HFFc6 (cell line): ENCODE data around the gene MIX23. TPM values are rescaled to one million over a fixed set of nuclear protein-coding genes. Genes with fewer than 3 reads are reported as not detected.

Experiments used
- DNase-seq: peaks from one replicate; pipeline ENCODE4 v3.0.0-alpha.2; 2018
- H3K27ac Mint-ChIP-seq: 2 replicates; pipeline ENCODE4 v1.8.0; 2020; ENCODE audit warnings: mild to moderate bottlenecking, mixed read lengths
- H3K27me3 Mint-ChIP-seq: 2 replicates; pipeline ENCODE4 v1.8.0; 2021; ENCODE audit warnings: mild to moderate bottlenecking, moderate library complexity, mixed read lengths; ENCODE audit not compliant: insufficient read depth
- H3K36me3 Mint-ChIP-seq: 2 replicates; pipeline ENCODE4 v1.8.0; 2021; ENCODE audit warnings: low read depth, mixed read lengths
- H3K4me1 Mint-ChIP-seq: 2 replicates; pipeline ENCODE4 v1.8.0; 2020; ENCODE audit warnings: low read depth, mixed read lengths
- H3K4me3 Mint-ChIP-seq: 2 replicates; pipeline ENCODE4 v1.8.0; 2020; ENCODE audit warnings: mild to moderate bottlenecking, moderate library complexity, mixed read lengths
- H3K9me3 Mint-ChIP-seq: 2 replicates; pipeline ENCODE4 v1.8.0; 2020; ENCODE audit warnings: mild to moderate bottlenecking, mixed read lengths
- CTCF ChIP-seq: fragments of 200-600 bp; sonication (generic); IDR thresholded peaks from 2 replicates; pipeline ENCODE4 v1.5.0; 2021; ENCODE audit warnings: antibody characterized with exemption, mild to moderate bottlenecking
- total RNA-seq, 6 experiments: library from RNA; stranded (reverse); fragmentation: NEBNext Ultra II Directional; extraction: Animal tissue kit (Norgen Biotek cat#: 25700); gene quantifications; 2 replicates in 1 of 6; 3 replicates in 5 of 6; pipeline ENCODE4 v1.2.3, GENCODE V29; 2021

Gene MIX23
- total RNA-seq, 6 experiments from 2014 or later: 29.8 to 43.6 (median 40.6) TPM

GRCh38 chr3:122331886-122332285 lies 51.1 kb downstream of the MIX23 start:
- Mint-ChIP-seq H3K4me3 (no peak overlapping the region), H3K27me3 (peaks cover 19% of the 10 kb centered on the region), H3K36me3 (no peaks in the 10 kb centered on the region), H3K4me1 (no peaks in the 10 kb centered on the region), H3K27ac (no peak overlapping the region), H3K9me3 (no peaks in the 10 kb centered on the region)
- no peak for TF ChIP-seq CTCF
- DNase-seq: no peak

GRCh38 chr3:122325769-122326168 lies 57.3 kb downstream of the MIX23 start:
- no peaks in the 10 kb centered on the region; the same call in none of the 2 replicates for H3K27me3 Mint-ChIP-seq
- no peak overlapping the region for H3K4me3 Mint-ChIP-seq
- no peak for DNase-seq
- no peak overlapping the region for H3K27ac Mint-ChIP-seq
- TF ChIP-seq CTCF: no peak
- H3K36me3 Mint-ChIP-seq: no peaks in the 10 kb centered on the region
- H3K9me3 Mint-ChIP-seq: no peaks in the 10 kb centered on the region
- H3K4me1 Mint-ChIP-seq: peaks cover 5% of the 10 kb centered on the region; the same call in 1 of the 2 replicates

- Mint-ChIP-seq H3K27ac (no peak within 1 kb of the TSS), H3K9me3 (no peaks in the 10 kb centered on the region), H3K4me3 (no peak within 1 kb of the TSS), H3K4me1 (peaks cover 5% of the 10 kb centered on the region; the same call in 1 of the 2 replicates), H3K36me3 (no peaks in the 10 kb centered on the region), H3K27me3 (no peaks in the 10 kb centered on the region; the same call in none of the 2 replicates)
- DNase-seq: no peak
- TF ChIP-seq CTCF: no peak
Measured at GRCh38 chr3:122324871-122325323, 58.1 kb downstream of the MIX23 start, which contains the start of gene CSTA. CSTA (plus strand) TSS chr3:122325248; CDS start chr3:122325293, 45 bp downstream.

- TF ChIP-seq CTCF: no peak
- H3K4me1 Mint-ChIP-seq: peaks cover 5% of the 10 kb centered on the region; the same call in 1 of the 2 replicates
- no peaks in the 10 kb centered on the region for H3K36me3 Mint-ChIP-seq
- DNase-seq: no peak
- H3K27me3 Mint-ChIP-seq: no peaks in the 10 kb centered on the region; the same call in none of the 2 replicates
- H3K4me3 Mint-ChIP-seq: no peak overlapping the region
- no peaks in the 10 kb centered on the region for H3K9me3 Mint-ChIP-seq
- H3K27ac Mint-ChIP-seq: no peak overlapping the region
Measured at GRCh38 chr3:122322095-122323075, 60.6 kb downstream of the MIX23 start.

- H3K4me1 Mint-ChIP-seq: no peaks in the 10 kb centered on the region
- no peaks in the 10 kb centered on the region for H3K36me3 Mint-ChIP-seq
- H3K27ac Mint-ChIP-seq: no peak overlapping the region
- H3K4me3 Mint-ChIP-seq: no peak overlapping the region
- no peak for DNase-seq
- no peak for TF ChIP-seq CTCF
- H3K27me3 Mint-ChIP-seq: peaks cover 5% of the 10 kb centered on the region
- H3K9me3 Mint-ChIP-seq: no peaks in the 10 kb centered on the region
Measured at GRCh38 chr3:122318620-122319019, 64.4 kb downstream of the MIX23 start.
